HG03558 (cell line): Measurements from ENCODE around the gene AKAP6.

Source experiments
- ATAC-seq: cut with Tn5 transposase; IDR thresholded peaks from one replicate; pipeline ENCODE4 v1.9.1; 2021; ENCODE audit warnings: moderate number of reproducible peaks; ENCODE audit not compliant: unreplicated experiment; ENCODE audit errors: extremely low read depth

The AKAP6 gene

DNA sequence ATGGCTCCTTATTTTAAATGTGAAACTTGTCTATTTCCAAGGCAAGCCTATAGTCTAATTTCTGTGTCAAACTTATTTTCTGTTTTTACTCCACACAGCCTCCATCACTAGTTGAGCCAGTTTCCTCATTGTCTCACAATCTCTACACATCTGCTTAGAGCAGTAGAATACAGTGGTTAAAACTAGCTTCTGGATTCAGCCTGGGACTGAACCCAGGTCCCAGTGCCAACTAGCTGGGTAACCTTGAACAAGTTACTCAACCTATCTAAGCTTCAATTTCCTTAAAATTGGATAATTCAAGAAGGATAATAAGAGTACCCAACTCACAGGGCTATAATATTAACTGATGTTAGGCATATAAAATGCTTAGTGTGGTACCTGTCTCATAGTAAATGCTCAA, 304.8 kb downstream of the AKAP6 start:
- ATAC-seq: no peak

- no peak for ATAC-seq
These were observed 306.1 kb downstream of the AKAP6 start for GRCh38 chr14:32635061-32635719.

- no peak for ATAC-seq
These were observed 308.5 kb downstream of the AKAP6 start for GRCh38 chr14:32637582-32637981.

GRCh38 chr14:32639208-32639607, 310.1 kb downstream of the AKAP6 start:
- ATAC-seq: no peak

GRCh38 chr14:32645551-32645950, 316.5 kb downstream of the AKAP6 start:
- ATAC-seq: no peak

- ATAC-seq: no peak
These were observed 319.3 kb downstream of the AKAP6 start for GRCh38 chr14:32648434-32648833.

GRCh38 chr14:32650030-32650429, 320.9 kb downstream of the AKAP6 start:
- ATAC-seq: no peak

DNA sequence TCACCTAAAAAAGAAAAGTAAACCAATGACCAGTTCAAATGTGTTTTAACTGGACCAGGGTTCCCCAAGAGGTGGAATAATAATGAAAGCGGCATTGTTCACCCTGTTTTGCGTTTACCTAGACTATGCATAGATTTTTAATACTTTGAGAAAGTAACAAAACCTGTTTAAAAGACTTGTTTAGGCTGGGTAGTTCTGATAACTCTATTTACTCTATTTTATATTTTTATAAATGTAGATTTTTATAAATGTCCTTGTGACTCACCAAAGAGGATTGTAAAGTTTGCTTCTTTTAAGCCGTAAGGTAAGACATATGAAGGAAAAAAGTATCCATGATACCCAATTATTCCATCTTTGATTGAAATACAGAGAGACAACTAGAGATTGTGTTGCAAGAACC, 321.6 kb downstream of the AKAP6 start:
- ATAC-seq: no peak

GRCh38 chr14:32654106-32654505, 325.0 kb downstream of the AKAP6 start:
- no peak for ATAC-seq

- ATAC-seq: no peak
These were observed 327.5 kb downstream of the AKAP6 start for GRCh38 chr14:32656601-32657000.

DNA sequence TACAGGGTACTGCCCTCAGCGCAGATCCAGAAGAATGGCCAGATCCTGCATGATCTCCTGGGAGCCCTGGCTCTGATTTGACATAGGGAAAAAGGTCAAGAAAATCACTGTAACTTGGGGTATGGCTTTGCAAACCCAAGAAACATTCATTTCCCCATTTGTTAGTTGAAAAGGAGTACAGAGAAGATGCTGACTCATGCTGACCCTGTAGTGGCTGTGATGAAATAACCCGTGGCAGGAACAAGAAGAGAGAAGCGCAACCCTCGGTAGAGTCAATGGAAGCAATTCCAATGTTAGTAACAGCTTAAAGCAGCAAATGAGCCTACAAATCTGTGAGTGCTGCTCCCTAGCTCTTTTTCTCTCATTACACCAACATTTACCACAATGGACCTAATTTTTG, 328.0 kb downstream of the AKAP6 start:
- ATAC-seq: no peak

- no peak for ATAC-seq
These were observed 332.1 kb downstream of the AKAP6 start for GRCh38 chr14:32661216-32661615.

GRCh38 chr14:32662211-32662610, 333.1 kb downstream of the AKAP6 start:
- no peak for ATAC-seq

GRCh38 chr14:32666308-32666707, 337.2 kb downstream of the AKAP6 start:
- no peak for ATAC-seq

- no peak for ATAC-seq
These were observed 338.2 kb downstream of the AKAP6 start for GRCh38 chr14:32667287-32667686.

DNA sequence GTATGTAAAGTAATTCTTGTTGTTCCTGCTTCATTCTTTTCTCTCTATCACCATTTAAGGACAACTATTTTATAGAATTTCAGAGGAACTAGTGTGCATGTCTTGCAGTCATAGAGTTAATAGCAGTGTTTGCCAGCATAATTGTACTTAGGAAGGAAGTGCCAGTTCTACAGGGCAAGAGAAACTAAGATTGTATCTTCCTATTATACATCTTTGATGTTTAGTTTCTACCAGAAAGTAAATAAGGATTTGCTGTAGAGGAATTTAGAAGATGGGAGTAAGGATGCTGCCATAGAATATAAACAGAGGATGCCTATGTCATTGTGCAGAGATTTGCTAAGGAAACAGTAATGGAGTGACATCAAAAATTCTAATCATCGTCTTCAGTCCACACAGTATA, 338.7 kb downstream of the AKAP6 start:
- no peak for ATAC-seq

GRCh38 chr14:32669391-32669790, 340.3 kb downstream of the AKAP6 start:
- no peak for ATAC-seq

- no peak for ATAC-seq
These were observed 346.3 kb downstream of the AKAP6 start for GRCh38 chr14:32675433-32675832.

GRCh38 chr14:32677129-32677780, 348.2 kb downstream of the AKAP6 start:
- no peak for ATAC-seq

- no peak for ATAC-seq
These were observed 349.0 kb downstream of the AKAP6 start for GRCh38 chr14:32678088-32678487.

DNA sequence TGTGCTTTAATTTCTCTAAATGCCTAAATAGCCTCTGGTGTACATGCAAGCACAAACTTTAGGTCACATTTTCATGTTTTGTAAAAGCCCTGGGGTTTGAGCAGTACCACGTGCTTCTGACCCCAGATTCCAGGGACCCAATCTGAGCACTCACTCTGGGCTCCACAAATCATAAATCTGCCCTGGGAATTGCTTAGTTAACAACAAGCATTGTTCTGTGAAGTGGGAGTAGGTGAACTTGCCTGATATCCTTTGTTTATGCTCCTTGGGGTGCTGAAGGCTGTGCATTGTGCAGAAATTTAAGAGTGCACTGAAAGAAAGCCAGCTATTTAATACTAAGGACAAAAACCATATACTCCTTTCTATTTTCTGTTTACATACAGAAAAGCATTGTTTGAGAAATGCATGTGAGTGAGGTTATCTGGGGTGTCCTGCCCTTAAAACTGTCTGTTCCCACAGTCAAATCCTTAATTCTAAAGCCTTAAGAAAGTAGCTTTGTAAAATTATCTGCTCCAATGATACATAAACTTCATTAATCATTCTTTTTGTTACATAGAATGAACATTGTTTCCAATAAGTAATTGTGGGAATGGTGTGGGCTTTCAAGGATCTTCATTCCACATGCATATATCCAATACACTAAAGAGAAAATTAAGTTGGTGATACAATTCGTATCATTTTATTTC, 351.0 kb downstream of the AKAP6 start:
- no peak for ATAC-seq

DNA sequence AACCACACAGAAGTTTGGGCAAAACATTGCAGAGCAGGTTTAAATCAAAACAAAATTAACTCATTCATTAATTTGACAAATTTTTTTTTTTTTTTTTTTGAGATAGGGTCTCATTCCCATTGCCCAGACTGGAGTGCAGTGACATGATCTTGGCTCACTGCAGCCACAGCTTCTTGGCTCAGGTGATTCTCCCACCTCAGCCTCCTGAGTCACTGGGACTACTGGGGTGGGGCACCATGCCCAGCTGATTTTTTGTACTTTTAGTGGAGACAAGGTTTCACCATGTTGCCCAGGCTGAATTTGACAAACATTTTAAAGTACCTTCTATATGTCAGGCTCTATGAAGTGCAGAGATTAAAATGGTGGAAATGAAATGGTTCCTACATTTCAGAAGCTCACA, 352.5 kb downstream of the AKAP6 start:
- ATAC-seq: no peak
